ENCODE results near the gene TMEM43.

GRCh38 chr3:14174483-14174882, 49.6 kb downstream of the TMEM43 start:
- TF ChIP-seq, protein P1, sequence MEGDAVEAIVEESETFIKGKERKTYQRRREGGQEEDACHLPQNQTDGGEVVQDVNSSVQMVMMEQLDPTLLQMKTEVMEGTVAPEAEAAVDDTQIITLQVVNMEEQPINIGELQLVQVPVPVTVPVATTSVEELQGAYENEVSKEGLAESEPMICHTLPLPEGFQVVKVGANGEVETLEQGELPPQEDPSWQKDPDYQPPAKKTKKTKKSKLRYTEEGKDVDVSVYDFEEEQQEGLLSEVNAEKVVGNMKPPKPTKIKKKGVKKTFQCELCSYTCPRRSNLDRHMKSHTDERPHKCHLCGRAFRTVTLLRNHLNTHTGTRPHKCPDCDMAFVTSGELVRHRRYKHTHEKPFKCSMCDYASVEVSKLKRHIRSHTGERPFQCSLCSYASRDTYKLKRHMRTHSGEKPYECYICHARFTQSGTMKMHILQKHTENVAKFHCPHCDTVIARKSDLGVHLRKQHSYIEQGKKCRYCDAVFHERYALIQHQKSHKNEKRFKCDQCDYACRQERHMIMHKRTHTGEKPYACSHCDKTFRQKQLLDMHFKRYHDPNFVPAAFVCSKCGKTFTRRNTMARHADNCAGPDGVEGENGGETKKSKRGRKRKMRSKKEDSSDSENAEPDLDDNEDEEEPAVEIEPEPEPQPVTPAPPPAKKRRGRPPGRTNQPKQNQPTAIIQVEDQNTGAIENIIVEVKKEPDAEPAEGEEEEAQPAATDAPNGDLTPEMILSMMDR (IDR thresholded peaks at IDR 0.05) = no peak
- no peak for TF ChIP-seq POLR2A (IDR thresholded peaks at IDR 0.05)
